HCT116 (cell line): Measurements from ENCODE around the gene CHEK1. TPM values are rescaled to one million over a fixed set of nuclear protein-coding genes. Genes with fewer than 3 reads are reported as not detected.

Experiments
- ATAC-seq: fragments of 200-7000 bp; cut with Tn5 transposase; 2 replicates; pipeline ENCODE4 v1.9.1; 2020; ENCODE audit warnings: mild to moderate bottlenecking, moderate library complexity
- BruUV-seq: library from RNA; stranded (reverse); fragments of 400-500 nt; replicated peaks from 2 replicates; lab custom pipeline; 2021; lab: Mats Ljungman, UMichigan
- CTCF ChIA-PET: fragments of 300-600 bp; sonication (Branson Sonifier 250); formaldehyde crosslinking; loops from one replicate; lab custom pipeline; 2021; ENCODE audit warnings: antibody characterized with exemption; lab: Charles Lee
- POLR2A ChIA-PET: fragments of 300-600, 350-600 bp; sonication (Branson Sonifier 250); formaldehyde crosslinking; loops from one replicate; lab custom pipeline; 2021; ENCODE audit warnings: antibody characterized with exemption; lab: Charles Lee
- RAD21 ChIA-PET, 2 experiments: fragments of 300-600 bp; sonication (Branson Sonifier 250); formaldehyde crosslinking; loops; one replicate each; lab custom pipeline; 2023; ENCODE audit warnings: low total read pairs in 2 of 2; ENCODE audit not compliant: uncharacterized antibody in 2 of 2, unreplicated experiment in 2 of 2, low non-redundant PET in 1 of 2; lab: Charles Lee
- DNase-seq: peaks from one replicate; pipeline ENCODE4 v3.0.0-alpha.2; 2010; ENCODE audit warnings: low read depth, low spot score
- H2AFZ ChIP-seq: fragments of 200-600 bp; shearing (Covaris generic), sonication (generic); 2 replicates; pipeline ENCODE4 v1.6.1; 2017; ENCODE audit warnings: low read depth, mixed run types, mixed read lengths, antibody characterized with exemption, low read length; ENCODE audit not compliant: poor library complexity, severe bottlenecking
- H3K27ac ChIP-seq: 2 replicates; pipeline ENCODE4 v1.5.1; 2012; ENCODE audit warnings: low read depth, low read length
- H3K27me3 ChIP-seq: fragments of 200-600 bp; sonication (generic); 2 replicates; pipeline ENCODE4 v1.6.1; 2016; ENCODE audit warnings: mixed run types, low read length, mixed read lengths; ENCODE audit not compliant: insufficient read depth
- H3K36me3 ChIP-seq, 2 experiments: fragments of 200-500 bp in 1 of 2; fragments of 200-600 bp in 1 of 2; sonication (Bioruptor generic) in 1 of 2; sonication (generic) in 1 of 2; 2 replicates each; pipeline versions ENCODE4 v1.5.1 to v1.6.1; 2014 to 2016; ENCODE audit warnings: low read length in 2 of 2, inconsistent platforms in 1 of 2, mixed read lengths in 1 of 2, mixed run types in 1 of 2; ENCODE audit not compliant: insufficient read depth in 2 of 2, control insufficient read depth in 1 of 2
- H3K4me1 ChIP-seq, 2 experiments: fragments of 200-600 bp in 1 of 2; sonication (generic) in 1 of 2; 2 replicates each; pipeline versions ENCODE4 v1.5.1 to v1.6.1; 2012 to 2017; ENCODE audit warnings: low read length in 2 of 2, inconsistent platforms in 1 of 2, mild to moderate bottlenecking in 1 of 2, mixed read lengths in 1 of 2, mixed run types in 1 of 2, moderate library complexity in 1 of 2; ENCODE audit not compliant: insufficient read depth in 2 of 2, control insufficient read depth in 1 of 2
- H3K4me2 ChIP-seq: fragments of 200-600 bp; sonication (generic); 2 replicates; pipeline ENCODE4 v1.6.1; 2017; ENCODE audit warnings: mixed run types, low read length, mixed read lengths
- H3K4me3 ChIP-seq, 2 experiments: fragments of 200-600 bp in 1 of 2; sonication (generic) in 1 of 2; replicated peaks in 1 of 2; 2 replicates each; pipeline ENCODE4 v1.5.1; 2011 to 2016; ENCODE audit warnings: low read length in 2 of 2, control low read depth in 1 of 2, low read depth in 1 of 2, mild to moderate bottlenecking in 1 of 2, mixed read lengths in 1 of 2, mixed run types in 1 of 2
- H3K79me2 ChIP-seq: fragments of 200-600 bp; sonication (generic); 2 replicates; pipeline ENCODE4 v1.6.1; 2017; ENCODE audit warnings: mild to moderate bottlenecking, mixed run types, low read length, moderate library complexity, mixed read lengths; ENCODE audit not compliant: insufficient read depth
- H3K9ac ChIP-seq: fragments of 200-600 bp; sonication (generic); 2 replicates; pipeline ENCODE4 v1.6.1; 2016; ENCODE audit warnings: low read length, mixed read lengths
- H3K9me2 ChIP-seq: fragments of 200-600 bp; sonication (generic), shearing (Covaris generic); 2 replicates; pipeline ENCODE4 v1.6.1; 2017; ENCODE audit warnings: mixed run types, mild to moderate bottlenecking, moderate library complexity; ENCODE audit not compliant: insufficient read depth
- H3K9me3 ChIP-seq, 2 experiments: fragments of 200-500 bp in 1 of 2; fragments of 200-600 bp in 1 of 2; sonication (Bioruptor generic) in 1 of 2; sonication (generic) in 1 of 2; 2 replicates each; pipeline ENCODE4 v1.6.1; 2014 to 2017; ENCODE audit warnings: low read length in 2 of 2, mixed read lengths in 2 of 2, inconsistent platforms in 1 of 2, low read depth in 1 of 2, mild to moderate bottlenecking in 1 of 2, mixed run types in 1 of 2, moderate library complexity in 1 of 2; ENCODE audit not compliant: control insufficient read depth in 1 of 2, insufficient read depth in 1 of 2
- H4K20me1 ChIP-seq: fragments of 200-600 bp; sonication (generic), shearing (Covaris generic); 2 replicates; pipeline ENCODE4 v1.6.1; 2017; ENCODE audit warnings: mixed run types, mild to moderate bottlenecking, moderate library complexity; ENCODE audit not compliant: insufficient read depth
- CBX3 ChIP-seq: IDR thresholded peaks from 2 replicates; pipeline ENCODE4 v1.6.1; 2012; ENCODE audit warnings: low read depth
- CEBPB ChIP-seq: IDR thresholded peaks from 2 replicates; pipeline ENCODE4 v1.6.1; 2012; ENCODE audit warnings: low read depth
- ELF1 ChIP-seq: IDR thresholded peaks from 2 replicates; pipeline ENCODE4 v1.6.1; 2012; ENCODE audit warnings: low read depth, borderline replicate concordance
- EZH2 ChIP-seq: fragments of 200-600 bp; sonication (generic); IDR thresholded peaks from 2 replicates; pipeline ENCODE4 v1.6.1; 2017; ENCODE audit warnings: antibody characterized with exemption, mixed run types
- EZH2phosphoT487 ChIP-seq: fragments of 200-600 bp; IDR thresholded peaks from 2 replicates; pipeline ENCODE4 v1.6.1; 2018; ENCODE audit warnings: antibody characterized with exemption, borderline replicate concordance
- FOSL1 ChIP-seq: IDR thresholded peaks from 2 replicates; pipeline ENCODE4 v1.6.1; 2012; ENCODE audit warnings: low read depth
- JUND ChIP-seq: IDR thresholded peaks from 2 replicates; pipeline ENCODE4 v1.6.1; 2012
- MAX ChIP-seq: IDR thresholded peaks from 2 replicates; pipeline ENCODE4 v1.6.1; 2012
- POLR2A ChIP-seq: IDR thresholded peaks from 2 replicates; pipeline ENCODE4 v1.7.0; 2011; ENCODE audit warnings: borderline replicate concordance; ENCODE audit not compliant: insufficient read depth, insufficient read length; ENCODE audit errors: extremely low read depth
- POLR2AphosphoS5 ChIP-seq: IDR thresholded peaks from 2 replicates; pipeline ENCODE4 v1.6.1; 2011; ENCODE audit warnings: mild to moderate bottlenecking, low read depth, low read length, moderate library complexity
- RAD21 ChIP-seq: IDR thresholded peaks from 2 replicates; pipeline ENCODE4 v1.6.1; 2012; ENCODE audit warnings: low read depth, mild to moderate bottlenecking
- REST ChIP-seq: IDR thresholded peaks from 2 replicates; pipeline ENCODE4 v1.6.1; 2012; ENCODE audit warnings: low read depth
- SIN3A ChIP-seq: IDR thresholded peaks from 2 replicates; pipeline ENCODE4 v1.6.1; 2012; ENCODE audit warnings: low read depth
- SP1 ChIP-seq: IDR thresholded peaks from 2 replicates; pipeline ENCODE4 v1.6.1; 2012; ENCODE audit warnings: low read depth
- YY1 ChIP-seq: IDR thresholded peaks from 2 replicates; pipeline ENCODE4 v1.6.1; 2011; ENCODE audit warnings: low read length, low read depth, moderate library complexity, mild to moderate bottlenecking; ENCODE audit not compliant: insufficient replicate concordance; ENCODE audit errors: extremely low read depth
- ZBTB33 ChIP-seq: IDR thresholded peaks from 2 replicates; pipeline ENCODE4 v1.6.1; 2011; ENCODE audit warnings: mild to moderate bottlenecking, low read length, moderate library complexity; ENCODE audit not compliant: insufficient replicate concordance; ENCODE audit errors: extremely low read depth
- ZNF274 ChIP-seq: fragments of 200-500 bp; sonication (Bioruptor generic); IDR thresholded peaks from 2 replicates; pipeline ENCODE4 v1.6.1; 2014; ENCODE audit warnings: mild to moderate bottlenecking, low read depth, low read length, inconsistent platforms
- intact Hi-C: fragments of 100-400 bp; cut with micrococcal nuclease; formaldehyde crosslinking; loops from 2 replicates; pipeline ENCODE4 v1.10.0; 2022
- total RNA-seq: library from RNA; stranded (reverse); gene quantifications from one replicate; pipeline ENCODE4 v1.2.1, GENCODE V29; 2021; ENCODE audit not compliant: unreplicated experiment

The CHEK1 gene
- total RNA-seq, 1 experiment from 2014 or later = 69.3 TPM

GRCh38 chr11:125675196-125675595 lies 50.2 kb downstream of the CHEK1 start:
- BruUV-seq = no TSS peak
- no peaks in the 10 kb centered on the region for H3K79me2 ChIP-seq
- peaks cover 2 to 7% of the 10 kb centered on the region in 2 experiments; a peak in 3 of 4 replicates for H3K36me3 ChIP-seq
- H3K4me1 ChIP-seq = no peaks in the 10 kb centered on the region
- H2AFZ ChIP-seq = no peak overlapping the region
- H3K27me3 ChIP-seq = no peaks in the 10 kb centered on the region
- no peak overlapping the region for H3K4me2 ChIP-seq
- 0 out of 2 replicates have a peak, but pooled peaks cover under 1% of the 10 kb centered on the region for H4K20me1 ChIP-seq
- no peak overlapping the region for H3K27ac ChIP-seq
- DNase-seq (no peak), ATAC-seq (no peak)
- POLR2A ChIA-PET = no interaction called here
- no peak overlapping the region for H3K4me3 ChIP-seq
- intact Hi-C loops = no loop called here
- H3K9me2 ChIP-seq = no peaks in the 10 kb centered on the region
- no peaks in the 10 kb centered on the region for H3K9me3 ChIP-seq
- CTCF ChIA-PET = no interaction called here
- H3K9ac ChIP-seq = no peak overlapping the region
- no peak for TF ChIP-seq EZH2phosphoT487
- TF ChIP-seq CBX3 = no peak
- no peak for TF ChIP-seq JUND
- TF ChIP-seq ZBTB33 = no peak
- TF ChIP-seq SIN3A = no peak
- TF ChIP-seq EZH2 = no peak
- no peak for TF ChIP-seq SP1
- no peak for TF ChIP-seq MAX
- no peak for TF ChIP-seq FOSL1
- no peak for TF ChIP-seq POLR2A
- TF ChIP-seq ELF1 = no peak
- no peak for TF ChIP-seq YY1
- TF ChIP-seq CEBPB = no peak
- no peak for TF ChIP-seq POLR2AphosphoS5
- TF ChIP-seq REST = no peak
- no peak for TF ChIP-seq RAD21
- TF ChIP-seq ZNF274 = no peak
- RAD21 ChIA-PET = no interaction called here
